ENCODE results near the gene TTLL5.

The TTLL5 gene

DNA sequence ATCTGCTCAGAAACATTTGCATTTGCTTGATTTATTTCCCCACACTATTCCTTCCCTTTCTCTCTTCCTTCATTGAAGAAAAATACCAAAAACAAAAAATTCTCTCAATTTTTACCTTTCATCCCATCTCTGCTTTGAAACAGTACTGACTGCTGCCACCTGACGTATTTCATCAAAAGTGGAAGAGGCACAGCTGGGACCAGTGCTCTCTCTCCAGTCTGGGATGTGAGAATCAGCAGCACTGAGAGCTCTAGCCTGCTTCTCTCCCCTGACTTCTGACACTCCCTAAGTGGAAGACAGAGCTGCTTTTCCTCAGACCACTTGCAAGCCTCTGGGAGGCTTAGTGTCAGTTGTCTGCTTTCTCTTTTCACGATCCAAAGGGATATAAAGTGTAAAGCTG, 36.9 kb downstream of the TTLL5 start:
- no peak for DNase-seq (ENCODE audit: low read depth, low spot score)

DNA sequence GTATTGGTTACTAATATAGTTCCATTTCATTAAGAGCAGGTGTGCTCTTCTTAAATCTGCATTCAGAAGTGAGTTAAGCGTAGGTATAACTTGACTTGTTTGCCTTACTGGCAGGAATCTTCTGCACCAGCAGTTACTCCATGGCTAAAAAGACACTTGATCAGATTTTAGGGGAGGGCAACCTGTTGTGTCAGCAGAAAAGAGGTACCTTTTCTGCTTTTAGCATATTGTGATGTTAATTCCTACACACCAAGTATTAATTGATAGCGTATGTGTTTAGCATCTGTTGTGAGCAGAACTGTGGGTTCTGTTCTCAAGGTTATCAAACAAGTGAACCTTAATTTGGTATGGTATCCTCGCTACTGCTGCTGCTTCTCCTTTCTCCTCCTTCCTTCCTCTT, 38.3 kb downstream of the TTLL5 start:
- no peak for DNase-seq (ENCODE audit: low read depth, low spot score)

DNA sequence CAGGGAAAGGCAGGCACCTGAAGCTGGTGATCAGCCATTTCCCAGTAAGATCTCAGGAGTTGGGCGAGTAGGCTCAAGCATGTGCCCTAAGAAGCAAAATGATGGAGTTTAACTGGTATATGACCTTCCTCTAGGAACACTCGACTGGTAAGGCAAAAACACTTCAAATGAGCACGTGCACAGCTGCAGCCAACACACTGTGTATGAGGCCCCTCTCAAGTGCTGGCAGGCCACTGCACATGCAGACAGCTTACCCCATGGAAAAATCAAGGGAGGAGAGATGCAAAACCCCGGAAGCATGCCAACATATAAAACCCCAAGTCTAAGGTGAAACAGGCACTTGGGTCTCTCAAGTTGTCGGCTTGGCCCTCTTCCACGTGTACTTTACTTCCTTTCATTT, 39.2 kb downstream of the TTLL5 start:
- no peak for DNase-seq (ENCODE audit: low read depth, low spot score)

DNA sequence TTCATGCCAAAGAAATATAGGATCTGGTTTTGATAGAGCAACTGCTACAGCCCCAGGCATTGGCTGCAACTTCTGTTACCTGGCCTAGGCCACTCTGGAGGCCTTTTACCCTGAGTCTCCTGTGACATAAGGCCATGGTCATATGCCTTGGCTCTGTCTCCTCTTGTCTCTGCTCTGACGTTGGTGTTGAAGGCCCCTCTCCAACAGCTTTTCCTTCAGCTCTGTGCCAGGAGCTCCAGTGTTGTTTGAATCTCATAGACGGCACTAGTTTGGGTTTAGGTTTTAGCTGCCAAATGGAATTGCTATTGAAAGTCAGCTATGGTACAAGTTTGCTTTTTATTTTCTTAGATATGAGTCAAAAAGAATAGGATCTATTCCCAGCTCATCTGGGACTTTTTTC, 41.1 kb downstream of the TTLL5 start:
- DNase-seq (ENCODE audit: low read depth, low spot score): no peak

DNA sequence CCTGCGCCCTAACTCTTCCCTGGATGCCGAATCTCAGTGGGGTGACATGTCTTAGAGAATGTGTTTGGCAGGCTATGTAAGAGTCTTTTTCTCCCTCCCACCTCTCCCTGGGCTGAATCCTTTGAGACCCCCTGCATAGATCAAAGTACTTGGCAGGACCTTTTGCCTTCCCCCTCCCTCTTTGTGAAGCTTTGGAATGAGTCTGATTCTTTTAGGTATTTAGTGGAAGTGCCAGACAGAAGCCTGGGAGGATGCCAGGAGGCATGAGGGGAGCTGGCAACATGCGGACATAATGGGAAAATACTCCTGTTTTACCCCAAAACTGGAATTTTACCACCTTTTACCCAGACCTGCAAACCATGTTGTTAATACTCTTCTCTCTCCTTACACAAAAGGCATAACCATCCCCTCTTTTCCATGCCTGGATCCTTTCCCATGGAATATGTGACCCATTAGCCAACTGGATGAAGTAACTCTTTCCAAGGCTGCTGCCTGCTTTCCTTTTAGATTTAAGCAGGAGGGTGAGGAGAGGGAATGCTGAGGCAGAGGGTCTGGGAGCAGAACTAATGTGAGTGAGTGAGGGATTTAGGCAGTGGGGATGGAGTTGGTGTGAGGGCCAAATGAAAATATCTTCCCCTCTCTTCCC, 41.7 kb downstream of the TTLL5 start:
- peak; percentile 62 for DNase-seq (ENCODE audit: low read depth, low spot score)

DNA sequence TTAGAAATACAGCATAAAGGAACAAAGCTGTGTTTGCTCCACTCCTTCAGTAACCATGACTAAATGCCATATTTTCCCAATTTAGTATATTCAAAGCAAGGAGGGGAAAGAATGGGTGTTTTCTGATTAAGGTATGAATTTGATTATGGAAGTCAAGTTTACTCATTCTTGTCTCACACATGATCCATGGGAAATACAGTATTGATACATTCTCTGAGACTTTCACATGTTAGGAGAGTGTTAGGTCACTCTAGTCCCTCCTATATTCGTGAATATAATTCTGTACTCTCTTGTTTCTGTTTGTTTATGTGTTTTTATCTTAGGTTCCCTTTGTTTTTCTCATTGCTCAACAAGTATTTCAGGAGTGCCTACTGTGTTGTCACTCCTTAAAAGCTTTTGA, 42.4 kb downstream of the TTLL5 start:
- no peak for DNase-seq (ENCODE audit: low read depth, low spot score)

DNA sequence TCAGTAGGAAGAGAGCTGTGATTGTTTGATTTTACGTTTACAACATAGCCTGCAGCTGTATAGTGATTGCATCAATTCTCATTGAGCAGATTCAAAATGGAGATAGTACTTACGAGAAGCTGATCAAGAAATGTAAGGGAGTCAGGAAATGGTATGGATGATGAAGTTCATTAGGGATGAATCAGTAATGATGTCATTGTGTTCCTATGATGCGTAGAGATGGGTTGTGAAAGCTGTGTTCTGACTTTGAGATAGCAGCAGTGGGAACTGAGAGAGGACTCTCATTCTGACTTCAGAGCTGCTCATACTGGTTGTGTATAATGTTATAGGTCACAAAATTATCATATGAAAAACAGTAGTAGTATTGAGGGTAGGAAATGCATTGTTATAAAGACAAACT, 44.0 kb downstream of the TTLL5 start:
- no peak for DNase-seq (ENCODE audit: low read depth, low spot score)

DNA sequence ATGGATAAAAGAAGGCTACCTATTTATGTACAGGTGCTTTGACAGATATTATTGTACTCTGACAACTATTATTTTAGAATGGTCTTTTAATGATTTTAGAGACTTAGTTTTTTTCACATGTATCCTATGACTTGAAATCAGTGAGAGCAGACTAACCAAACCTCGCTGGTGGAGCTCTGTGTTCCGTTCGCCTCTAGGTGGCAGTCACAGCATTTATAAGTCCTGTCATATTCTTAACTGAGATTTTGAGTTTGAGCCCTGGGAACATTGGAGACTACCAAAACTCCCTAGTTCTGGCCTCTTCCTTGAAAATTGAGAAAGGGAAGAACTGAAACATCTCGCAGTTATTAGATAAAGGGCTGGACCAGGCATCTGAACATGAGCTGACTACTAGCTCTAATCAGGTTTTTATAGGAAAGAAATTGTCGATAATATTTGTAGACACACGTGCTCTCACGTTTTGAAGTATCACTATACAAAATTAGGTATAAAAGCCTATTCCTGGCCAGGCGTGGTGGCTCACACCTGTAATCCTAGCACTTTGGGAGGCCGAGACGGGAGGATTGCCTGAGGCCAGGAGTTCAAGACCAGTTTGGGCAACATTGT, 48.3 kb downstream of the TTLL5 start:
- DNase-seq (ENCODE audit: low read depth, low spot score): peak; percentile 75

DNA sequence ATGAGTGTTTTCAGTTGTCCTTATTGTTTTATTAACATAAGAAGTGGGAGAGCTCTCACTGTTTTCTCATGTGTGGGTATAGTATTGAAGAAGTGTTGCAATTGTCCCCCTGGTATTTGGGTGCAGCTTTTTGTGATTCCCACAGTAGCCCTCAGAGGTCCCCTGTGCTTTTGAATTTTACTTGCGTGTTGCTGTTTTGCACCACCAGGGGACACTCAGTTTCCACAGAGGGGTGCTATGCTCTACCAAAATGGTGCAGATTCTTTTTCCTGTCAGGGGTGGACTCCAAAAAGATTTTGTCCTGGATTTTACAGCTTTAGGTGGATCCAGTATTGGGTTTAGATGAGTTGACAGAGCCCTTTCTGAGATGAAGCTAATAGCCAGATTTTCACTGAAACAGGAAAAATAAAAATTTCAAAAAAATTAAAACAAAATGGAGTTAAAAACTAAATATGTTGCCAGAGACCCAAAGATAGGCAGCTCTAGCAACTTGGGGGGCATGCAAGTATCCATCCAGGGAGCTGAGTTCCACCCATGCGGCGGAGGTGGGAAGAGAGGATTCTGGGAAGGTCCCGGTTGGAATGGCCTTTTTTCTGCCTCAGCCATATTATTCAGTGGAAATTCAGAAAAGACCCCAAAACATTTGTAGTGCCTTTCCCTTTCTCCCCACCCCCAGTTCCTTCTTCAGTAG, 50.2 kb downstream of the TTLL5 start:
- no peak for DNase-seq (ENCODE audit: low read depth, low spot score)

DNA sequence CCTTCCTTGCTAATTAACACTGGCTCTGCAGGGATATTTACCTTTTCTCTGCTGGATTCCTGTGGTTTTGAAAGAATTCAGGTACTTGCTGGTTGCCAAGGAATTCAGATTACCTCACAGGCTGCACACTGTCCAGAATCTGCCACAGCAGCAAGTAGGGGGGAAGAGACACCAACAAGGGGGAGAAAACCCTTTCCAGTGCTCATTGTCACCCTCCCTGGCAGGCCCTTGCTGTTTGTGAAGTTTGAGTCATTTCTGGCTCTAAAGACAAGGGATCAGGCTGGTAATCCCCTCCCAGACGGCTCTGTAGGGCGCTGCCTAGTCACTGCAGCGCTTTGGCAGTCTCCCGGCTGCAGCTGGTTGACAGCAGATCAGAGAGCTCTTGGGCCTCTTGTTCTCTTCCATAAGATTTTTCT, 50.8 kb downstream of the TTLL5 start:
- peak; percentile 71 for DNase-seq (ENCODE audit: low read depth, low spot score)

DNA sequence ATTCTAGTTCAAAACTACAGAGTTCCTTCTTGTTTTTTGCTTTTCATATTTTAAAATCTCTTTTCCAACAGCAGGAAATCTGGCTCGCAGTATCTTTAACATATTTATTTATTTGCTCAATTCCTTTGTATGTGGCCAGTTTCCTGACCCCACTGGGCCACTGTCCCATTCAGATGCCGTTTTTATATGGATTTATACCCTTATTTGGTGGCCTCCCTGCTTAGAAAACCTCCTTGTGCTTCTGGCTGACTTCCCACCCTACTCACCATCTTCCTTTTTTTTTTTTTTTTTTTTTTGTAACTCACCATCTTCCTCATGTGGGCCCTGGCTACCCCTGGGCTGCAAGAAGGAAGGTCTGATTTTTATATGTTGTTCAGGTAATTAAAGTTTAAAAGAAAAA, 53.9 kb downstream of the TTLL5 start:
- DNase-seq (ENCODE audit: low read depth, low spot score): no peak

DNA sequence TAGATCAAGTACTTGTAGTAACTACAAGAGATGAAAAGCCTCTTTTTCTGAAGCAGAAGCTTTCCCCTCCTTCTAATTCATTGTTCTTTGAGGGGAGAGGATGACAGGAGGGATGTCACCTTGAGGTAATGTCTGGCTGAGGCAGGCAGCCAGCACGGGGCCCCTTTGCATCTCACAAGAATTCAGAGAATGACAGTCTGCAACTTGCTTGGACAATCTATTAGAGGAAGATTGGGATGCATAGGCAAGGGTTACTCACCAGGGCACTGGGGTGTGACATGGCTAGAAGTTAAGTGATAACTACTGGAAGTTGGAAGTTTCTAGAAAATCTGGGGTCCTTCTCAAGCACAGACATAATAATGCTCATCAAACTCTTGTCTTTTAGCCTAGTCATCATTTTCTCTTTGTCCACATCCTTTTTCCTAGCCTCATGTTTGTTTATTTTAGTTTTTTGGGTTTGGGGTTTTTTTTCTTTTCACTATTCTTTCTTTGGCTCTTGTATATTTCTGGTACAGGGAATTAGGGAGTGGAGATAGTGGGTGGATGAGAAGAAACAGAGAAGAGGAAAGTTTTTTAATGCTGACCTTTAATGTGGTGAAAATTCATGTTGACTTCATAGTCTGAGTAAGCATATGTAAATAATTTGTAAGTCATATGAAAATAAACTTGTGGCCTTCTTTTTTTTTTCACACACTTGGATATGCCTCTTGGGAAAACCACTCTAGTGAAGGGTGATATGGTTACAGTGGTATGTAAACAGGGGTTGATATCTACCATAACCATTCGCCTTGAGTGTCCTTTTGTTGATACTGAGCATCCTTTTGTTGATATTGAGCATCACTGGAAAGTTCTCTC, 55.1 kb downstream of the TTLL5 start:
- DNase-seq (ENCODE audit: low read depth, low spot score): peak; percentile 74

DNA sequence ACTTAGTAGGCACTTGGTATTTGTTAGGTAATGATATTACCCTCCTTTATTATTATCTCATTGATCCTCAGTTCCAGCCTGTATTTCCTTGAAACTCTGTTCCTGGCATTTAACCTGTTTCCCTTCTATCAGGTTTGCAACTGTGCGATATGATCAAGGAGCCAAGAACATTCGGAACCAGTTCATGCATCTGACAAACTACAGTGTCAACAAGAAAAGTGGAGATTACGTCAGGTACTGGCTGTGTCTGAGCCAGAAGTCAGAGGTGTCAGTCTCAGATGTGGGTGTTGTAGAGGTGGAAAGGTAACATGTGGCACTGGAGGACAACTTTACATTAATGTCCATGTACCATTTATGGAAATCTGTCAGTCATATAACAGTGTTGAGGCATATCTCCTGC, 56.7 kb downstream of the TTLL5 start:
- no peak for DNase-seq (ENCODE audit: low read depth, low spot score)

DNA sequence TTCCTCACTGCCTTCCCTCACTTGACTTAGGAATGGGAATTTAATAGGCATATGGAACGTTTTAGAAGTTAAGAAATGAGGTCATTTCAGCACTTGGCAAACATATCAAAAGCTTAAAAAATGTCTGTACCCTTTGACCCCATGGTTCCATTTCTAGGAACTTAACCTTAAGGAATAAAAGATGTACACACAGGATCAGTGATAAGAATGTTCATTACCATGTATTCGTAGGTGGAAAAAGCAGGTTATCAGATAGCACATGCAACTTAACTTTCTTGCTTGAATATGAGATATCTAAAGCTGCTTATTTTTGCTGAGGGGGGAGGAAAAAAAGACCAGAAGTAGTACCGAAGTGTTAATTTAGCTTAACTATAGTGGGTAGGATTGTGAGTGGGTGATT, 57.2 kb downstream of the TTLL5 start:
- DNase-seq (ENCODE audit: low read depth, low spot score): no peak

DNA sequence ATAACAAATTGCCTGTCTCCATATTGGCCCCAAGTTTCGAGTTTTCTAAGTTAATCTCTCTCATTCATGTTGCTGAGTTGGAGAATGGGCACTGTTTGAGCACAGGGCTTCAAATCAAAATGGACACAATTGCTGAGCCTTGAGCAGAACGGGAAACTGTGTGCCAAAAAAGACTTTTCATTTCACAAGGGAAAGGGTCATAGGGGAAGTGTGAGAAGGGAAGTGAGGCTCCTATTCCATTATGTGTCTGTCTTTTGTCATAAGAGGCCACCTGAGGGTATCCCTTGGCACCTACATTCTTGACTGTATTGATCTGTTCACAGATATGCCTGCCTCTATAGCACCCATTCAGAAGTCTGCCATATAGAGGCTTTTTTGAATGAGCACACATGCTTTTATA, 59.1 kb downstream of the TTLL5 start:
- no peak for DNase-seq (ENCODE audit: low read depth, low spot score)

DNA sequence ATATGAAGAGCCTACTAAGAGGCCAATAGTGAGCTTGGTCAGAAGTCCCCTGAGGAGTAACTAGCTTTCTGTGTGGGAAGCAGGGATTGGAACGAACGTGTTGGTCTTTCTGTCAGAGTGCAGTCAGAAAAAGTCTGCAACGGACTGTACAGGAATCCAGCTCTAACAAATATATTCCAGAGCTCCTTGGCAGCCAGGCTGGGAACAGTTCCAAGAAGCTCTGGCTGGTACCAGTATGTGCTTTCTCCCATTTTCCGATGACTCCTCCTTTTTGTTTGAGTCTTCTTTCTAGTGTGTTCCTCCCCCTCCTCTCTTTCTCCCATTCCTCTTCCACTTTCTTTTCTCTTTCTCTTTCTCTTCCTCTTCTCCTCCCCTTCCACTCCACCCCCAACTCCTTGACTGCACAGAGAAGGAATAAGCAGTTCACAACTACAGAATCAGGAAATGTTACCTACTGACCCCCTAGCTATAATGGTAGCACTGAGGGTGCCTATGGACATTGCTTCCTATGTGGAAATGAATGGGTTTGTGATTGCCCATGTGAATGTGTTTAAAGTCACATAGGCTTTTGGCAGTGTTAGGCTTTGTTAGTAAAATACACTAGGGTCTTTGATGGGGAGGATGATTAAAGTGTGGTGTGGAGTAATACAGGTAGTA, 59.9 kb downstream of the TTLL5 start:
- DNase-seq (ENCODE audit: low read depth, low spot score): no peak

DNA sequence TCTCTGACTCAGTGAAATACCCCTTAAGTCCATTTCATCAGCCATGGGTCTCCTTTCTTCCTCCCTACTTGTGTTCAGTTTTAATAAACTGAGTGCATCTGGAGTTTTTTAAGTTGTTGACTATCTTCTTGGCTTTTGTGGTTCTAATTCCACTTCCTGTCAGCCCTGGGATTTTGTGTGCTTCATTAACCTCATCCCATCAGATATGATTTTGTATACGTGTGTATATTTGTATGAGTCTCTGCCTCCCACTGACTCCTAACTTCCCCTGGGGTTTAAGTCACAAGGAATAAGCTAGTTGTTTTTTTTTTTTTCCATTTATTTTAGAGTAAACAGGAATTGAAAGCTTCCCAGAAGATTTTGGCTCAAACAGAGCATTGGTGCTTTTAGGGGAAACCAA, 62.7 kb downstream of the TTLL5 start:
- DNase-seq (ENCODE audit: low read depth, low spot score): no peak

DNA sequence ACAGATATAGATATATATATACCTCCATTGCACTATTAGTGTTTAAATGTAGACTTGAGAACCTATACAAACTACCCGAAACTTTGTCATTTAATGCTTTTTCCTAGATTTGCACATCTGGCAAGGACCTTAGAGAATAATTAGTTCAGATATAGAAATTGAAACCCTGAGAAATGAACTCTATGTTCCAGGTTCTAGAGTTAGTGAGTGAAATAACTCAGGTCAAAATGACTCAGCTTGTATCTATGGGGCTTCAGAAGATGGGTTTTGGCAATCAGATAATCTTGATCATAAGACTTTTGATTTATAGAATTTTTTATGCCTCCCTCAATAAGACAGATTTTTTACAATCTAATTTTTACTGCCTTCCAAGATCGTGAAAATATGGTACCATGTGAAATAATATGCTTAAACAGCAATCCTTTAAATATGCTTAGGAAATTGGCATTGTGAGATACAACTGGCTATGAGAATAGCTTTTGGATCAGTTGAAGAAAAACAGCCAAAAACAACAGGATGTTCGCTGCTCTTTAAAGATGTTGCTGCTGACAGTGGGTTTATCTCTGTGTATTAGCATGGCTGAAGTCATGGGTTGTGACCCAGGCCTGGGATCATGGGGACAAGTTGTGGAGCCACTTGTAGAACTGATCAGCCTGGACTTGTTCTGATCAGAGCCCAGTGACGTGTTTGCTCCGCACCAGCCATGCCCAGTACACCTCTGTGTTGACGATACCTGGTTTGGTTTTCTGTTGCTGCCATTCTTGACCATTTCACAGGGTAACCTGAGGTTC, 63.6 kb downstream of the TTLL5 start:
- DNase-seq (ENCODE audit: low read depth, low spot score): no peak

DNA sequence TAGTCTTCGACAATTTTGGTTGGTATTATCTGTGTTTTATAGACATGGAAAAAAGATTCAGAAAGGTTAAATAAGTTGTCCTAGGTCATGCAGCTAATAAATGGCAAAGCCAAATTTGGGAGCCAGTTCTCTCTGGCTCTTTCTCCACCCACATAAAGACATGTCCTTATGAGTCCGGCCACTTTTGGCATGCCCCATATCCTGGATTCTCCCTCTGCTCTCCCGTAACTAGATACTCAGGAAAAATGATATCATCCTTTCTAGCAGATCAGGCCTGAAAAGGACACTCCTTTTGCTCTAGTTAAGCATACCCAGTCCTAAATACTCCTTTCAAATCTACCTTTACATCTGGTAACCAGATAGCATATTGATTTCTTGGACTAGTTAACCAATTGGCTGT, 64.4 kb downstream of the TTLL5 start:
- DNase-seq (ENCODE audit: low read depth, low spot score): no peak

DNA sequence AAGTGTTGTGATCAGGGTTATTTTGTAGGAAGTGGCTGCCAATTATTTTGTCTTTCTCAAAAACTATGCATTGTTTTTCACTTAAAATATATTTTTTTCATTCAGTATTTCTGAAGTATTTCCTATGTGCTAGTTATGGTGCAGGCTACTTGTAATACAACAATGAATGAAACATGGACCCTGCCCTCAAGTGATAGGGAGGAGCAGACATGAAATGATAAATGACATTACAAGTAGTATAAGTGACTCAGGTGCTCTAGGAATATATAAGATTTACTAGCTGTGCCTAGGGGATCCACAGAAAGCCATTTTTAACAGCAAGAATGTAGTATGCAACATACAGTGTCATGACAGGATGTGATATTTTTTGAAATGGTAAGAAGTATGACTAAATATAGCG, 65.3 kb downstream of the TTLL5 start:
- no peak for DNase-seq (ENCODE audit: low read depth, low spot score)

DNA sequence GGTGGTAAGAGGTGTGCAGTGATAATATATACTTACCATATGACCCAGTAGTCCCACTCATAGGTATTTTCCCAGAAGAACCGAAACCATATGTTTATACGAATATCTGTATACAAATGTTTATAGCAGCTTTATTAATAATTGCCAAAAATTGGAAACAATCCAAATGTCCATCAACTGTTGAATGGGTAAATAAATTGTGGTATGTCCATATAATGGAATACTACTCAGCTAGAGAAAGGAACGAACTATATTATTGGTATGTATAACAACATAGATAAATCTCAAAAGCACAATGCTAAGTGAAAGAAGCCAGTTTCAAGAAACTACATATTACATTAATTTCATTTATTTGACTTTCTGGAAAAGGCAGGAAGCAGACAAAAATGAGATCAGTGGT, 66.1 kb downstream of the TTLL5 start:
- no peak for DNase-seq (ENCODE audit: low read depth, low spot score)

All from smooth muscle cell of the brain vasculature (primary cell).